GM12865 (cell line): ENCODE measurements around the gene KLHL29.

ENCODE experiments used
- DNase-seq: peaks from one replicate; pipeline ENCODE4 v3.0.0; 2010; ENCODE audit warnings: low read depth
- H3K4me3 ChIP-seq: 2 replicates; pipeline ENCODE4 v1.5.1; 2011; ENCODE audit warnings: mild to moderate bottlenecking, low read depth, low read length, control low read depth
- CTCF ChIP-seq: IDR thresholded peaks from 2 replicates; pipeline ENCODE4 v1.5.1; 2011; ENCODE audit warnings: low read length, control low read depth, low read depth, inconsistent platforms; ENCODE audit not compliant: insufficient read depth; ENCODE audit errors: missing control alignments

KLHL29 gene

GRCh38 chr2:23545396-23545795 is 160.4 kb downstream of the KLHL29 start:
- no peak for DNase-seq
- no peak overlapping the region for H3K4me3 ChIP-seq
- TF ChIP-seq CTCF = no peak

GRCh38 chr2:23545811-23546210 is 160.8 kb downstream of the KLHL29 start:
- no peak for DNase-seq
- no peak overlapping the region for H3K4me3 ChIP-seq
- no peak for TF ChIP-seq CTCF

- no peak for DNase-seq
- no peak overlapping the region for H3K4me3 ChIP-seq
- no peak for TF ChIP-seq CTCF
Measured at GRCh38 chr2:23546913-23547312, 161.9 kb downstream of the KLHL29 start.

- H3K4me3 ChIP-seq = no peak overlapping the region
Measured at GRCh38 chr2:23547725-23548124, 162.7 kb downstream of the KLHL29 start.

GRCh38 chr2:23548143-23548769 is 163.3 kb downstream of the KLHL29 start:
- no peak for TF ChIP-seq CTCF
- H3K4me3 ChIP-seq = no peak overlapping the region
- no peak for DNase-seq

More at GRCh38 chr2:23547725-23548124, 162.7 kb downstream of the KLHL29 start:
- no peak for DNase-seq
- no peak for TF ChIP-seq CTCF

GRCh38 chr2:23549051-23549450 is 164.1 kb downstream of the KLHL29 start:
- TF ChIP-seq CTCF = no peak
- no peak overlapping the region for H3K4me3 ChIP-seq
- DNase-seq = no peak
